ENCODE results near the gene SEC61A1. TPM values are rescaled to one million over a fixed set of nuclear protein-coding genes. Genes with fewer than 3 reads are reported as not detected.
A peak's percentile ranks its signal among the peaks of the same experiment; 100 is the strongest.

The SEC61A1 gene
- total RNA-seq, 1 experiment from 2014 or later: 189 TPM

GRCh38 chr3:128016502-128016901 is 35.7 kb upstream of the SEC61A1 start:
- CTCF ChIA-PET: no interaction called here
- Histone ChIP-seq H4K20me1 (ENCODE audit: insufficient read depth) (no peaks in the 10 kb centered on the region), H3K9me2 (ENCODE audit: insufficient read depth) (no peaks in the 10 kb centered on the region), H3K9me3 (ENCODE audit: insufficient read depth, low read depth) (no peaks in the 10 kb centered on the region; the same call in none of the 2 replicates), H3K27me3 (ENCODE audit: insufficient read depth, low read depth) (no peaks in the 10 kb centered on the region), H3K79me2 (ENCODE audit: low read depth) (no peaks in the 10 kb centered on the region), H3K4me2 (no peak overlapping the region), H3K27ac (no peak overlapping the region), H3K36me3 (ENCODE audit: low read depth) (no peaks in the 10 kb centered on the region), H2AFZ (no peak overlapping the region), H3F3A (ENCODE audit: insufficient read depth, low read depth) (no peaks in the 10 kb centered on the region), H3K4me3 (no peak overlapping the region), H3K4me1 (replicated peaks; ENCODE audit: insufficient read depth) (no peaks in the 10 kb centered on the region)
- intact Hi-C loops (cut with micrococcal nuclease; ENCODE audit: unreplicated experiment): no loop called here
- no peak for TF ChIP-seq EZH2 (IDR thresholded peaks at IDR 0.05; ENCODE audit: low read depth)
- TF ChIP-seq, protein P1, sequence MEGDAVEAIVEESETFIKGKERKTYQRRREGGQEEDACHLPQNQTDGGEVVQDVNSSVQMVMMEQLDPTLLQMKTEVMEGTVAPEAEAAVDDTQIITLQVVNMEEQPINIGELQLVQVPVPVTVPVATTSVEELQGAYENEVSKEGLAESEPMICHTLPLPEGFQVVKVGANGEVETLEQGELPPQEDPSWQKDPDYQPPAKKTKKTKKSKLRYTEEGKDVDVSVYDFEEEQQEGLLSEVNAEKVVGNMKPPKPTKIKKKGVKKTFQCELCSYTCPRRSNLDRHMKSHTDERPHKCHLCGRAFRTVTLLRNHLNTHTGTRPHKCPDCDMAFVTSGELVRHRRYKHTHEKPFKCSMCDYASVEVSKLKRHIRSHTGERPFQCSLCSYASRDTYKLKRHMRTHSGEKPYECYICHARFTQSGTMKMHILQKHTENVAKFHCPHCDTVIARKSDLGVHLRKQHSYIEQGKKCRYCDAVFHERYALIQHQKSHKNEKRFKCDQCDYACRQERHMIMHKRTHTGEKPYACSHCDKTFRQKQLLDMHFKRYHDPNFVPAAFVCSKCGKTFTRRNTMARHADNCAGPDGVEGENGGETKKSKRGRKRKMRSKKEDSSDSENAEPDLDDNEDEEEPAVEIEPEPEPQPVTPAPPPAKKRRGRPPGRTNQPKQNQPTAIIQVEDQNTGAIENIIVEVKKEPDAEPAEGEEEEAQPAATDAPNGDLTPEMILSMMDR (conservative IDR thresholded peaks at IDR 0.05): no peak
- DNase-seq: no peak
- POLR2A ChIA-PET (ENCODE audit: unreplicated experiment): no interaction called here
- BruUV-seq (replicated peaks): no TSS peak

GRCh38 chr3:128021768-128022372 is 30.4 kb upstream of the SEC61A1 start:
- Histone ChIP-seq H3K79me2 (ENCODE audit: low read depth) (no peaks in the 10 kb centered on the region), H3K27me3 (ENCODE audit: insufficient read depth, low read depth) (peaks cover 29% of the 10 kb centered on the region), H3K9me3 (ENCODE audit: insufficient read depth, low read depth) (no peaks in the 10 kb centered on the region), H3K27ac (no peak overlapping the region), H2AFZ (no peak overlapping the region), H3K4me1 (replicated peaks; ENCODE audit: insufficient read depth) (no peaks in the 10 kb centered on the region), H3K36me3 (ENCODE audit: low read depth) (no peaks in the 10 kb centered on the region), H3F3A (ENCODE audit: insufficient read depth, low read depth) (no peaks in the 10 kb centered on the region), H3K4me3 (no peak overlapping the region), H3K4me2 (no peak overlapping the region), H3K9me2 (ENCODE audit: insufficient read depth) (no peaks in the 10 kb centered on the region), H4K20me1 (ENCODE audit: insufficient read depth) (no peaks in the 10 kb centered on the region)
- TF ChIP-seq EZH2 (IDR thresholded peaks at IDR 0.05; ENCODE audit: low read depth): no peak
- TF ChIP-seq, protein P1 (conservative IDR thresholded peaks at IDR 0.05): no peak
- intact Hi-C loops (cut with micrococcal nuclease; ENCODE audit: unreplicated experiment): no loop called here
- POLR2A ChIA-PET (ENCODE audit: unreplicated experiment): no interaction called here
- CTCF ChIA-PET: no interaction called here
- BruUV-seq (replicated peaks): no TSS peak
- DNase-seq: no peak

DNA sequence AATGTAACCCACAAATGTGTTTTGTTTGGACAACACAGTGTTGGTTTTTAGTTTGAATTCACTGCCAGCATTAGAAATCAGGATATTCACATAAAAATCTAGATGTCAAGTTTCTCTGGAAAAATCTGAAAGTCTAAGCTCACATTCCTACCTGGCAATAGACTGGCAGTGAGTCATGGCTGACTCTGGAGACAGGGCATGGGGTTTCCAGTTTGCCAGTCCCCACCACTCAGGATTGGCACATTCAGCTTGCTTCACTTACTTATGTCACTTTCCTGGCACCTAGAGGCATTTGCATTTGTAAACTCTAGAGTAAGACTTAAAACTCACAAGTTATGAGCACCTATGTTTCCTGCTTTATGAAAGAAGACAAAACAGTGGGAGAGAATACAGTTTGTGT is 19.1 kb upstream of the SEC61A1 start:
- no peaks in the 10 kb centered on the region for H3K4me1 ChIP-seq (replicated peaks; ENCODE audit: insufficient read depth)
- ChIA-PET CTCF (no interaction called here), POLR2A (ENCODE audit: unreplicated experiment) (interaction anchor here (0.5 to 0.7 kb wide), 2 partner anchors 7 to 757 kb away, joined by 3 to 33 read pairs; no protein-coding TSS in a partner anchor)
- no peaks in the 10 kb centered on the region; the same call in 1 of the 2 replicates for H3K9me3 ChIP-seq (ENCODE audit: insufficient read depth, low read depth)
- no peaks in the 10 kb centered on the region for H3K36me3 ChIP-seq (ENCODE audit: low read depth)
- no peak overlapping the region for H3K27ac ChIP-seq
- H3K9me2 ChIP-seq (ENCODE audit: insufficient read depth): no peaks in the 10 kb centered on the region
- H3K27me3 ChIP-seq (ENCODE audit: insufficient read depth, low read depth): peaks cover 13% of the 10 kb centered on the region
- H2AFZ ChIP-seq: no peak overlapping the region
- intact Hi-C loops (cut with micrococcal nuclease; ENCODE audit: unreplicated experiment): no loop called here
- no peaks in the 10 kb centered on the region for H4K20me1 ChIP-seq (ENCODE audit: insufficient read depth)
- no peaks in the 10 kb centered on the region; the same call in none of the 2 replicates for H3F3A ChIP-seq (ENCODE audit: insufficient read depth, low read depth)
- no peak overlapping the region for H3K4me2 ChIP-seq
- H3K79me2 ChIP-seq (ENCODE audit: low read depth): no peaks in the 10 kb centered on the region
- no peak overlapping the region for H3K4me3 ChIP-seq
- no TSS peak for BruUV-seq (replicated peaks)
- DNase-seq: peak in 1 of 2 experiments; percentile 41
- TF ChIP-seq, protein P1 (conservative IDR thresholded peaks at IDR 0.05): no peak
- TF ChIP-seq EZH2 (IDR thresholded peaks at IDR 0.05; ENCODE audit: low read depth): no peak
